Measurements from ENCODE around the gene SLC24A4.

The SLC24A4 gene, protein sequence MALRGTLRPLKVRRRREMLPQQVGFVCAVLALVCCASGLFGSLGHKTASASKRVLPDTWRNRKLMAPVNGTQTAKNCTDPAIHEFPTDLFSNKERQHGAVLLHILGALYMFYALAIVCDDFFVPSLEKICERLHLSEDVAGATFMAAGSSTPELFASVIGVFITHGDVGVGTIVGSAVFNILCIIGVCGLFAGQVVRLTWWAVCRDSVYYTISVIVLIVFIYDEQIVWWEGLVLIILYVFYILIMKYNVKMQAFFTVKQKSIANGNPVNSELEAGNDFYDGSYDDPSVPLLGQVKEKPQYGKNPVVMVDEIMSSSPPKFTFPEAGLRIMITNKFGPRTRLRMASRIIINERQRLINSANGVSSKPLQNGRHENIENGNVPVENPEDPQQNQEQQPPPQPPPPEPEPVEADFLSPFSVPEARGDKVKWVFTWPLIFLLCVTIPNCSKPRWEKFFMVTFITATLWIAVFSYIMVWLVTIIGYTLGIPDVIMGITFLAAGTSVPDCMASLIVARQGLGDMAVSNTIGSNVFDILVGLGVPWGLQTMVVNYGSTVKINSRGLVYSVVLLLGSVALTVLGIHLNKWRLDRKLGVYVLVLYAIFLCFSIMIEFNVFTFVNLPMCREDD

DNA sequence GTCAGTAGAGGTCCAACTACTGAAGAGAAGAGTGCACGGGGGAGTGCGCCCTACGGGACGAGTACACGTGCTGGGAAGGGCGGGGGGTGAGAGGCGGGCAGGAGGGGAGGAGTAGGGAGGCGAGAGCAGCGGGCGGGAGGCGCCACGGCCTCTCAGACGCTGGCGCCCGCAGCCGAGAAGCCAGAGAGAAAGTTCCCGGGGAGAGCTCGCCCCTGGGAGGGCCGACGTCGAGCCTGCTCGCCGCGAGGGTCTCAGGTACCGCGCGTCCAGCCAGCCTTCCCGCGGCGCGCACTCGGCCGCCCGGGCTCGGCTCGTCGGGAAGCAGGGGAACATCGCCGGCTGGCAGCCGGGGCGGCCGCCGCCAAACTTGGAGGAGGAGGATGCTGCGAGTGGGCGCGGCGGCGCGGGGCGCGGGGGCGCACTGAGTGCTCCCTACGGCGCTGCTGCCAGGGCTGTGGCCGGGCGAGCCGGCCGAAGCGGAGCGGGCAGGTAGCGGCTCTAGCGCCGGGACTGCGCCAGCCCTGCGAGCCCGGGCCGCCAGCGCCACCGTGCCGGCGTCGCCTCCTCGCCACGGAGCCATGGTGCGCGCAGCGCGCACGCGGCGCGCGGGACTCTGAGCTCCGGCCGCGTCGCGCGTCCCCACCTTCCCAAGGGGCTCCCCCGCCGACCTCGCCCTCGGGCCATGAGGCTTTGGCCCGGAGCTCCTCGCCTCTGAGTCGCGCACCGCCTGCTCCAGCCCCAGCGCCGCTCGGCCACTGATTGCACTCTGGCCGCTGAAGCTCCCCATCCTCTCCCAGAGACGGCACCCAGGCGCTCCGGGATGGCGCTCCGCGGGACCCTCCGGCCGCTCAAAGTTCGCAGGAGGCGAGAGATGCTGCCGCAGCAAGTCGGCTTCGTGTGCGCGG lies at the start of gene SLC24A4:
SLC24A4 (plus strand) TSS at position 155 of the 905 bp plus-strand sequence; CDS start at position 821, 666 bp downstream.
- DNase-seq (ENCODE audit: low spot score), result no peak

DNA sequence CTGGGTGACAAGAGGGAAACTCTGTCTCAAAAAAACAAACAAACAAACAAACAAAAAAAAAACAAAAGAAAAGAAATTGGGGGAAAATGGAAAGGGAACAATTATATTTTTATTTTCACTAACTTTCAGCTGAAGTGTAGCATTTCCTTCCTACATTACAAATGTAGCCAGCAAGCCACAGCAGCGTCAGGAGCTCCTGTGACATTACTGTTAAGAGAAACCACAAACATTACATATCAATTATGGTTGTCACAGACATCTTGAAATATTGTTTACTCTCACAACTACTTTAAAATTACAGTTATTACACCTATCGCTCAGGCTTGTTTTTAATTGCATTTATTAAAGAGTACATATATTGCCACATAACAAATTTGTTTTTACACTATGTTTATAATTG lies 49.8 kb upstream of the SLC24A4 start:
- DNase-seq (ENCODE audit: low spot score), result no peak

DNA sequence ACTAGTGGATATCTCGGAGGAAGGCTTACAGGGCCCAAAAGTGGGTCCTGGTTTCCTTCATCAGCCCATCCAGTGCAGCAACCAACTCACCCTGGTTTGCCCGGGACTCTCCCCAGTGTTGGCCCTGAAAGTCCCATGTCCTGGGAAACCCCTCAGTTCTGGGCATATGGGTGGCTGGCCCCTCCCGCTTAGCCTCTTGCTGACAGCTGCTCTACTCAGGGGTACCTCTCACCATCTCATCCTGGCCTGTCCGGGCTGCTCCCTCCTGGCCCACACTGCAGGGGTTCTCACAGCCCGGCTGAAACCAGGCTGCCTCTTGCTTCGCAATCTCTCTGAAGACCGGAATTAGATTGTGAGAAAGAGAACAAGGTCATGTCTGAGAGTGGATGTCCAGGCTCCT lies 48.9 kb upstream of the SLC24A4 start:
- no peak for DNase-seq (ENCODE audit: low spot score)

DNA sequence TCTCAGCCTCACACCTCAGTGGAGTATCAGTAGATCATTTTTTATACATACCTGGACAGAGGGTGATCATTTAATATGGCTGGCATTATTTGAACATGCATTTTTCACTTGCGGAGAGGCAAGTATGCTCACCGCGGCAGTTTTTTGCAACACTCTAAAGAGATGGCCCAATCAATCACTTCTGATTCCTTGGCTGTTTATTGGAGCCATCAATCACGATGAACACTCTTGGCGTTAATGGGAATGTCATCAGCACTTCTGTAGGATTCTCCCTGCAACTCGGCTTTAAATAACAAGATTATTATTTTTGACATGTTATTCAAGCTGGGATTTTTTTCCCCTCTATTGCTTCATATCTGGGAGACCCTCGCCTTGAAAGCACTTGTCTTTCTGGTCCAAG lies 46.9 kb upstream of the SLC24A4 start:
- no peak for DNase-seq (ENCODE audit: low spot score)

DNA sequence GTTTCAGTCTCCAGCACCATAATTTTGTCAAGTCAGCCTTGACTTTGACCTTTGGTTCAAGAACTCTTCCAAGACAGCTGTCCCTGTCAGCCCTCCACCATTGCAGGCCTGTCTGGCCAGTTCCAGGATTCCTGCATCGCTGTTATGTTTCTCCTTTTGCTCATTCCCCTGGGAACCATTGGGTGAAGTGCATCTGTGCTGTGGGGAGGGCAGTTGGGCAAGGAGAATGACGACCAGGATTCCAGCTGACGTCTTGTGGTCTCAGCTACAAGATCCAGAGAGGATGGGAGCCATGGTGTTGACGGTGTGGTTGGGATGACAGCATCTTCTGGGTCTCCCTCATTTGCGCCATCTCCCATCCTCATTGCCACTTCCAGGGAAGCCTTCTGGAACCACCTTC lies 45.9 kb upstream of the SLC24A4 start:
- no peak for DNase-seq (ENCODE audit: low spot score)

DNA sequence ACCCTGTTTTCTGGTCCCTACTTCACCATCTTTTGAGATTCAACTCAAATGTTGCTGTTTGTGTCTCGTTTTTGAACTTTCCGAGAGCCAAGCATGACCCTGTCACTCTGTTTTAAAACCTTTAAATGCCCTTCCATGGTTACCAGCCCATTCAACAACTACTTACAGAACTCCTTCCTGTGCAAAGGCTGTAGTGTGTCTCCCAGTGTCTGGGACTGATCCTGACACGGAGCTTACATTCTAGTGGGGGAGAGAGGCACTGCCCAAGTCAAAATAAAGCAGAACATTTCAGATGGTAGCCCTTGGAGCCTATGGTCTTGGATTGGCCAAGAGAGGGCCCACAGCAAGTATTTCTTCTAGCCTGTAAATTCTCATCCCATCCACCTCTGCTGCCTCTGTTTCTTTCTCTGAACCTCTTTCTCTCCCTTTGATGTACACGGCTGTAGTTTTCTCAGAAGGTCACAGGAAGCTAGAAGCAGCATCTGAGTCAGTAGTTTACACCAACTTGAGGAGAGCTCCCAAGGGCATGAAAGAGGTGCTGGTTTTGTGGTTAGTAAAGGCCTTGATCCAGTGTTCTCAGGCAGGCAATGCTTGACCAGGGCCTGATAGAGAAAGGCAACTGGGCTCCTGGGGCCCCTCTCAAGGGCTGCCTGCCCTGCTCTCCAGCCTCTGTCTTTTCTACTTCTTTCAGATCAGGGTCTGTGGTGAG lies 42.3 kb upstream of the SLC24A4 start:
- no peak for DNase-seq (ENCODE audit: low spot score)

DNA sequence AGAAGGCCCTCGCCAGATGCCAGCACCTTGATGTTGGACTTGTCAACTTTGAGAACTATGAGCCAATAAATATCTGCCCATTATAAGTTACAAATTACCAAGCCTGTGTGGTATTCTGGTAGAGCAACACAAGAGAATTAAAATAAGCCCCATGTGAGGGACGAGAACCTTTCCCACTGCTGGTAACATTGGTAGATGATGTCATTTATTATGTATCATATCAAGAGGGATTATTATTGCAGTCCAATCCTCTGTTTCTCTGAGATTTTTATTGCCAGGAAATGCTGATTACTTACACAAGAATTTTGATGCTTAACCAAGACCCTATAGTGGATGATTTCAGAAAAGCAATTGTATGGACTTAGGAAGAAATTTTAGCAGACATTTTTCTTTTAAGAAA lies 40.3 kb upstream of the SLC24A4 start:
- DNase-seq (ENCODE audit: low spot score), result no peak

DNA sequence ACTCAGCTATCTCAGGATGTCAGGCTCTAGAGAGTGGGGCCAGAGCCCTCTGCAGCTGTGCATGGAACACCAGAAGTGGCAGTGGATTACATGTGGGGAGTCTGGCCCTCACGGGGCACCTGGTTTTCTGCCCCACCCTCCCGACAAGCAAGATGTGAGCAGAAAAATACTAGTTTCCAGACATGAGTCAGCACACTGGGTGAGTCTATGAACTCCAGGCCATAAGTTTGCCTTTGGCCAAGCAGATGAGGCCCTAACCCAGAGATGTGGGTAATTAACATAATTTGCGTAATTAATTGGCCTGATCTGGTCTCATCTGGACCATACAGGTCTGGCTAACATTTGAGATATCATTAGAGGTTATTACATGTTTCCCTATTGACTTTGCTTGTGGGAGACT lies 37.7 kb upstream of the SLC24A4 start:
- DNase-seq (ENCODE audit: low spot score), result no peak

DNA sequence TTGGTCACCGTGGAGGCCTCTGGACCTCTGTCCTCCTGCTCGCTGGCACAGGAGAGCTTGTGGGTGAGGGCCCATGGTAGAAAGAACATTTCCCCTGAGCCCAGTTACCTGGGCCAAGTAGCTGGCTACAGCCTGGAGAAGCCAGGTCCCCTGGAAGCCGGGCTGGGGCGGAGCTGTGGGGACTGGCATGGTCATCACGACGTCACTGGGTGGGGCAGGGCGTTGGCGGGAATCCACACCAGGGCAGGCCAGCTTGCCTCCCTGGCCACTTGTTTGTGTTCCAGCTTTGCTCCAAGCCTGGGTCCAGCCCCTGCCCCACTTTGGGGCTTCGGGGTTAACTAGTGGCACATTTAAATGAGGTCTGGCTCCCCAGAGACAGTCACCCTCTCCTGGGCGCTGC lies 35.0 kb upstream of the SLC24A4 start:
- no peak for DNase-seq (ENCODE audit: low spot score)

DNA sequence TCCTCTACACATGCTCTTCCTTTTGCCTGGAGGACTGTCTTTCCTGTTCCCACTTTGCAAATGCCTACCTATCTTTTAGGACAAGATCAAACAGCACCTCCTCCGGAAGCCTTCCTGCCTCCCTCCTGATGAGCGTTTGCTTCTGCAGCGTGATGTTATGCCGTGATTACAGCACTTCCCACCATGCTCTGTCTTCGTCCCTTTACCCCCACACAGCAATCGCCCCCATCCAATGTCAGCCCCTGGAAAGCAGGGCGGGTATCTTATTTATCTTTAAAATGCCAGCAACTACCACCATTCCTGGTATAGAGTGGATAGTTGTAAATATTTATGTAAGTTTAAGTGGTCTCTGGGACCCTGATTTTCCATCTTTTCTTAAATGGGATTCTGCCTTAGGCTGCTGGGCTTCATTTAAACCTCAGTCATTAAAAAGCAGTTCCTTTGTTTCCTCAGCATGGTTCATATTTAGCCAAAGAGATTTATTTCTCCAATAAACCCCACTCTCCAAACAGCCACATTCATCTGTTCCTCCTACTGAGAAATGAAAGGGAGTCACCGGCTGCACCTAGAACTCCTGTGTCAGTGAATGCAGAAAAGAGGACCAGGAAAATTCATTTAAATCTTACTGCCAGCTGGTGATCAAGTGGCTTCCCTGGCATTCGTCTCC lies 33.8 kb upstream of the SLC24A4 start:
- no peak for DNase-seq (ENCODE audit: low spot score)

DNA sequence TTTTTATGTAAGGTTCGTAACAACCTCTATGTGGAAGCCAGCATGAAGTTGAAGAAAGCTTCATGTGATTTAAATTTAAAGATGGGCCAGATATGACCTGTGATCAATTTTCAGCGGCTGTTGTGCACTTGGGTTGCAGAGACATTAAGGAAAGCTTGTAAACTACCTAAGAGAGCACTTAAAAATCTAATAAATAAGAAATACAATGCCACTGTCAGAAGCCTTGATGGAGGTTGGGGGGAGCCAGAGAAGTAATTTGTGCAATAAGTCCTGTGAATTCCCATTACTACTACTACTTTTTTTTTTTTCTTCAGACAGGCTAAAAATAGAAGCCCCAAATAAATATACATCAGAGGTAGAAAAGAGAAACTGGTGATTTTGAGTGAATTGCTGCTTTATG lies 30.3 kb upstream of the SLC24A4 start:
- no peak for DNase-seq (ENCODE audit: low spot score)

DNA sequence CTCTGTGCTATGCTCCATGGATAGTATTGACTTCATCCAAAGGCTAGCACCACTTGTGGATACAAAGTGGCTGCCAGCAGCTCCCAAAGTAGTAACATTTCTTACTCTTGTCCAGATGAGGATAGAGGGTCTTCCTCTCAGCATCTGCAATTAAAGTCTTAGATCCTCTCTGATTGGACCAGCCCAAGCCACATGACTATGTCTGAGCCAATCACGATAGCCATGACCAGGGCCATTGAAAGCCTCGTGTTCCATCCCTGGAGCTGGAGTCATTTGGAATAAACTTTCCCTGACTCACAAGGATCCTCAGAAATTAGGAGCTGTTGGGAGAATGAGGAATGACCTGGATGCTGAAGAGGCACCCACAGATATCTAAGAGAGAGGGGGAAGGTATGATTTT lies 28.5 kb upstream of the SLC24A4 start:
- DNase-seq (ENCODE audit: low spot score), result no peak

DNA sequence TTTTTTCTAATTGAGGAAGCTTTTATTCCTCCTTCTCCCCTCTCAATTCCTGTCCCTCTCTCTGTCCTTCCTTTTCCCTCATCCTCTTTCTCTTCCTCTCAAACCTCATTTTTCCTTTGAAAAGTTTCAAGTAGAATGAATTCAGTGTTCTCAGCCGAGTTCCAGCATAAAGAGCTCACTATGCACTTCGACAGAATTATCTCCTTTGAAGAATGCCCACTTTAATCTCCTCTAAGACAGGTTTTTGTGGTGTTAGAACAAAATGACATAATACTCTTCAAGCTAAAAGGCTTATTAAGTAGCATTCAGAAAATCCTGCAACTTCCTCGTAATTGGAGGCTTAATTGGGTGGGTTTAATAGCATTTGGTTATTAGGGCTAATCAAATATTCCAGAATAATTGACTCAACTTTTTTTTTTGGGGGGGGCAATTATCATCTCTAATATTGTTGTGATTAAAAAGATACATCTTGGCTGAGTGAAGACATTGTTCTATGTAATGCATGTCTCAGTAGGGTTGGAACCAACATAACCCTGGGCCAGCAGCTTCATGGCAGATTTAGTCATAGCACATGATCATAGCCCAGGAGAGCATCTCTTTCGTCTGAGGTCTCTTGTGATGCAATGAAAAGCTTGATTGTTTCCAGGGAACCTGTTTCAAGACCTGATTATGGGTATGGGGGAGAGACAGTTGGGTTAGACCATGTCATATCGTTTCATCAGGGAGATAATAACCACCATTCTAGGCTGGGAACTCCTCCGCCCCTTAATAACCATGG lies 25.0 kb upstream of the SLC24A4 start:
- DNase-seq (ENCODE audit: low spot score), result no peak

DNA sequence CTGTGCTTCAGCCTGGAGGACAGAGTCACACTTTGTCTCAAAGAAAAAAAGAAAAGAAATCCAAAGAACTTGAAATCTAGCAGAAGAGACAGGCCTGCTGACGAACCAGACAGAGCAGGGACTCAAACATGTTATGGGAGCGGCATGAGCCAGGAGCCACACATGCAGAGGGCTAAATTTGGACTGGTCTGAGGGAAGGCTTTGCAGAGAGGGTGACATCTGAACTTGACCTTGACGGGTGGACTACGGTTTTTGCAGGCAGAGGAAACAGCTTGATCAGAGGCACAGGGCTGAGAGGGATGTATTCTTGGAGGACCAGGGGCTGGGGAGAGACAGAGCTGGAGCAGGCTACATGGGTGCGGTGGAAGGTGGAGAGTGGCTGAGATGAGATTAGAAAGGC lies 20.5 kb upstream of the SLC24A4 start:
- DNase-seq (ENCODE audit: low spot score), result no peak

DNA sequence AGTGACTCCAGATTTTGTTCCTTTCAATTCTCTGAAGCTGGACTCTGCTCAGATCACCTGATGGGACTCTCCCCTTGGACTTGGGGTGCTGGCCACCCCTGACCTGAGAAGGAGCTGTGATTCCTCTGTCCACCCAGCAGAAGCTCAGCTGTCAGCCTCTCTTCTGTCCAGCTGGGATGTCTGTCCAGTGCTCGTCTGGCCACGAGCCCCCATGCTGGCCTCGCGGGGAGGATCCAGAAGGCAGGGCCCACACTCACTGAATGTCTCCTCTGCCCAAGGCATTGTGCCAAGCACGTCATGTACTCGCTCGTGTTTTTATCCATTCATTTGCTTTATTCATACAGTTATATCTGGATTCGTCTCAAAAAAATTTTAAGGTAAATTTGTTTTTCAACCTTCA lies 14.2 kb upstream of the SLC24A4 start:
- no peak for DNase-seq (ENCODE audit: low spot score)

DNA sequence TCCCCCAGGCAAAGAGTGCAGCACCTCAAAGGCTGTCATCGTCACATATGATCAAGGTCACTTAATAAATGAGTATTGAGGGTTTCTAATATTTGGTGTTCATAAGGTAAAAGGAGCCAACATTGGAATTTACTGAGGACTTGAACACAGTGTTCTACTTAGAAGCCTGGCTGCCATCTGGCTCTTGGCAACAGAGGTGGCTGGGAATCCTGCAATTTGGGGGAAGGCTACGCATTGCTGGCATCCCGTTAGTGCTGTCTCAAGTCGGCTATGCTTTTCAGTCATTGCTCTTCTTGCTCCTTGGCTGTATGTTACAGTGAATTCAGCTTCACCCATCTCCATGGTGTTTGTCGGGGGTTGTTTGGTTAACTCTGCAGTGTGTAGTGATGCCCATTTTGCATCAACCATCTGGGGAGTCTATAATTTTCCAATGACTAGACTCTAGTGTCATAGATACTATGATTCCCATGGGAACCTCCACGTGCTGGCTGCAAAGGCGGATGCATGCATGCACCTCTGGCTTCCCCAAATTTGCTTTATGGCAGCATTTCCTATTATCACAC lies 12.9 kb upstream of the SLC24A4 start:
- no peak for DNase-seq (ENCODE audit: low spot score)

DNA sequence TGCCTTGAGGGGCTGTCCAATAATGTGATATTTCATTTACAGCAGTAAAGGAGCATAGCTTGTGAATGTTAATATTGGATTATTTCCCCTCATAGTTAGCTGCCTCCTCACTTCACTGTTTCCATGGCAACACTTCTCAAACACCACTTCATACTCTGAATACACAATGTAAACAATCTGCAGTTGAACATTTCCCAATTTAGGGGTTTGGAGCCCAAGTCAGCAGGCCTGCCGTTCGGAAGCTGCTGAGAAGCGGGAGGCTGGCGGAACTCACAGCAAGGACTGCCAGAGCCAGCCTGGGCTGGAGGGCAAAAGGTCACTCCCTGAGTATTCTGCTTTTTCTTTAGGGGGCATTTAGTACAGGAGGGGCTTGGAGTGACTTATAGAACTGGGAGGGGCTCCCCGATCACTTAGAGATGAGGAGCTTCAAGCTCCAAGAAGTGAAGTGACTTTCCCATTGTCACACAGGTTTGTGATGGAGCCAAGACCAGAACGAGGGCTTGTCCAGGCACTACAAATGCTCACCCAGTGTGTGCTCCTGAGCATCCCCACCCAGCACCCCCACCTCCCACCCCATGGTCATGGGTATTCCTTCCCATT lies 12.1 kb upstream of the SLC24A4 start:
- no peak for DNase-seq (ENCODE audit: low spot score)

DNA sequence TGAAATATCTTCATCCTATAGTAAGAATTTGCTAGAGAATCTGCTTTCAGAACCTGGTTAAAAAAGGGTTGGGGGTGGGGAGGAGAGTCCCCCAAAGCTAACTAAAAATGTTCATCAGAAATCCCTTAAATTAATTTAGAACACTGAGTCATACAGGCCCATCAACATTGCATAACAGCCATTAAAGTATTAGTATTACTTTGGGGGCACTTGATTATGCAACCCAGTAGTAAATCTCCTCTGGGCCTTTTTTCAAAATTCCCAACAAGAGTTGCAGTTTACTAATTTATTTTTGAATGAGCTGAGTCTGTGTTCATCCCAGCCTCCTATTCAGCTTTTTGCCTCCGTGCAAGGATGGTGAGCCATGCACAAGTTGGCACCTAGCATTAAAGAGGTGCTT lies 8.8 kb upstream of the SLC24A4 start:
- DNase-seq (ENCODE audit: low spot score), result no peak

DNA sequence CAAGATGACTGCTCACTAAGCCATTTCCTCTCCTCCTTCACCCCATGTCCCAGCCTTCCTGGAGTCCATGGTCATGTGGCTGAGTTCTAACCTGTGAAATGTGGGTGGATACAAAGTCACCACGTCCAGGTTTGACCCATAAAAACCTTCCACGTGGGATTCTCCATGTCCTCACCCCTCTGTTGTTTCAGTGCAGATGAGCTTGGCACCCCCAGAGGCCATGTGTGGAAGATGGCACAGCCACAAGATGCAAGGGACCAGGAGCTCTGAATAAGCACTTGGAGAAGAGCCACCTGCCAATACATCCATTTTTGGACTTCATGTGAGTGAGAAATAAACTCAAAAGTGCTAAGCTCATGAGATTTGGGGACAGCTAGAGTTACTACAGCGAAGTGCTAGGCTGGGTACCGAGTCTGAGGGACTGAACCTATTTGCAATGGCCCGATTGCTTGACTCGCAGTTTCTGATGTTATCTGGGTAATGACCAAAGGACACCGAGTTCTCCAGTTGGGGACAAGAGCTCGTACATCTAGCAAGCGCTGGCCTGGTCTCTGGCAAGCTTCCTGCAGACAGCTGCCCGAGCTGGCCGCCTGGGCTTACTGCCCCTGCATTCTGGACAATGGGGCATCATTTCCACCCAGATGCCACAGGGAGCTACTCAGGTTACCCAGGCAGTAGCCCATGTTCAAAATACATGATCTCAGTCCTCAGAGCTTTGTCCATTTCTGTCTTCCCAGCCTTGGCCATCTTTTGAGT lies 7.7 kb upstream of the SLC24A4 start:
- DNase-seq (ENCODE audit: low spot score), result no peak
